HepG2 (cell line): Measurements from ENCODE around the gene RNF149.
A peak's percentile ranks its signal among the peaks of the same experiment; 100 is the strongest.

ENCODE experiments used
- CTCF ChIP-seq: sonication (generic); formaldehyde crosslinking; IDR thresholded peaks from 2 replicates; pipeline ENCODE4 v1.5.0; 2020; ENCODE audit warnings: mild to moderate bottlenecking, missing genetic modification reagents, moderate library complexity
- LCORL ChIP-seq, 2 experiments: fragments of 450-650 bp in 1 of 2; sonication (generic) in 1 of 2; formaldehyde crosslinking in 1 of 2; IDR thresholded peaks; 2 replicates each; pipeline versions ENCODE4 v1.5.0 to v1.6.1; 2017 to 2020; ENCODE audit warnings: antibody characterized with exemption in 1 of 2, missing genetic modification reagents in 1 of 2
- REST ChIP-seq, 2 experiments: IDR thresholded peaks; 2 replicates each; pipeline ENCODE4 v1.6.1; 2011 to 2012; ENCODE audit warnings: low read length in 2 of 2, borderline replicate concordance in 1 of 2, low read depth in 1 of 2, mild to moderate bottlenecking in 1 of 2, moderate library complexity in 1 of 2
- SMAD9 ChIP-seq: sonication (generic); formaldehyde crosslinking; IDR thresholded peaks from 2 replicates; pipeline ENCODE4 v1.5.1; 2020; ENCODE audit warnings: mild to moderate bottlenecking, missing genetic modification reagents

DNA sequence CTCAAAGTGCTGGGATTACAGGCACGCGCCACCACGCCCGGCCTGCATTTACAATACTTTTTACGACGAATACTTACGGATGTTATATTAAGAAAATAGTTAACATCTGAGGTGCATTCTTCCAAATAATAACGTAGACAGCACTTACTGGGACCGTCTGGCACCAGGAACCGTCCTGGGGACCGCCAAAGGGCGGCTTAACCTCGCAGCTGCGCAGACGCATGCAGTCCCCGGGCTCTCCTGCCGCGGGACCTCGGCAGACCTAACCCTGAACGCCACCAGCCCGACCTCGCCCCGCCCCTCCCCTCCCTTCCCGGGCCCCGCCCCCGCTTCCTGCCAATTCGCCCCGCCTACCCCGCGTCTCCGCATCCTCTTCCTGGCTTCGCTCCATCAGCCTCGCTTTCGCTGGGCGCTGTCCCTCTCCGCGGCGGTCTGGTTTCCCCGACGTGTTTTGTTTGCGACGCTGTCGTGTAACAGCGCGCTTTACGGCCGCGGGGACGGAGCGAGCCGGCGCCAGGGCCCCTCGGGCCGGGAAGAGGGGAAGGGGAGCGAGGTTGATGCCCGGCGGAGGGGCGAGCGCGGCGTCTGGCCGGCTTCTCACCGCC lies 56.0 kb downstream of the RNF149 start, which contains the start of gene CNOT11:
- TF ChIP-seq CTCF (no peak), REST (IDR thresholded peaks at IDR 0.05; ENCODE audit: borderline replicate concordance in 1 of 2, low read depth in 1 of 2, low read length in 2 of 2) (peak in 1 of 2 experiments; percentile 72; a peak in 2 of 4 replicates), SMAD9 (CRISPR knock-in tag) (no peak), LCORL (IDR thresholded peaks at IDR 0.05) (no peak), LCORL (CRISPR knock-in tag; IDR thresholded peaks at IDR 0.05) (peak; percentile 58; the same call in 1 of the 2 replicates)
